Measurements from ENCODE around the gene RNF10. TPM values are rescaled to one million over a fixed set of nuclear protein-coding genes. Genes with fewer than 3 reads are reported as not detected.

Gene RNF10
- total and polyA plus RNA-seq, 9 of the 15 experiments (the other 6 are each of a cell fraction or from before 2014, with no cell fraction given), result 43.0 to 139 (median 80.1) TPM

GRCh38 chr12:120496413-120497340 lies 37.5 kb upstream of the RNF10 start (continued):
- TF ChIP-seq ATF4 (CRISPR knock-in tag; IDR thresholded peaks at IDR 0.05) (no peak), NKRF (IDR thresholded peaks at IDR 0.05; ENCODE audit: borderline replicate concordance) (peak; percentile 58; the same call in 1 of the 2 replicates), DACH1 (IDR thresholded peaks at IDR 0.05; ENCODE audit: partially characterized antibody) (no peak), ZNF23 (CRISPR knock-in tag; IDR thresholded peaks at IDR 0.05) (no peak), CHAMP1 (IDR thresholded peaks at IDR 0.05) (no peak), HDGF (IDR thresholded peaks at IDR 0.05) (no peak), ZBTB7A (IDR thresholded peaks at IDR 0.05; ENCODE audit: borderline replicate concordance, control insufficient read depth, low read depth, low read length) (peak; percentile 36; the same call in 1 of the 2 replicates), ETV5 (CRISPR knock-in tag; IDR thresholded peaks at IDR 0.05; ENCODE audit: low read depth) (peak; percentile 24; the same call in 1 of the 2 replicates), EGR1 (conservative IDR thresholded peaks at IDR 0.05) (peak; percentile 87), ATF2 (CRISPR knock-in tag; IDR thresholded peaks at IDR 0.05) (no peak), ZNF431 (CRISPR knock-in tag; IDR thresholded peaks at IDR 0.05) (no peak), TFAP4 (CRISPR knock-in tag; IDR thresholded peaks at IDR 0.05; ENCODE audit: borderline replicate concordance) (0 out of 2 replicates have a peak, but pooled peaks have one; percentile 34), HNRNPH1 (optimal IDR thresholded peaks at IDR 0.05; ENCODE audit: low read depth, low read length) (no peak), CTCFL (IDR thresholded peaks at IDR 0.05; ENCODE audit: borderline replicate concordance, insufficient read depth, low read depth, low read length, poor library complexity, severe bottlenecking) (peak; percentile 25)

Measured in K562 (cell line).